ENCODE data around the gene NTN4.
"Not testable (repeated sequence)": the region's sequence is repeated elsewhere in the genome, so short reads cannot be mapped to it uniquely, and the experiment has no call there.

Gene NTN4

DNA sequence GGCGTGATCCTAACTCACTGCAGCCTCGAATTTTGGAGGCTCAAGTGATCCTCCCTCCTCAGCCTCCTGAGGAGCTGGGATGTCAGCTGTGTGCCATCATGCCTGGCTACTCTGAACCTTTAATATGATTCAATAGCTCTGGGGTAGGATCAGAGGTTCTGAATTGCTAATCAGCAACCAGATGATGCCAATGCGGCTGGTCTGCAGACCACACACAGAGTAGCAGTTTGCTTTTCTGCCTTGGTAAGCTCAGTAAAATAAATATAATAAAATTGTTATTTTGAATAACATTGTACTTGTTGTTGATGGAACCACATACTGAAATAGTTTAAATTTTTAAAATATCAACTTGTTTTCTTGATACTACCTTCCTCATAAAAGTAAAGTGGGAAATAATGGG lies 86.6 kb downstream of the NTN4 start:
- no peak for DNase-seq

DNA sequence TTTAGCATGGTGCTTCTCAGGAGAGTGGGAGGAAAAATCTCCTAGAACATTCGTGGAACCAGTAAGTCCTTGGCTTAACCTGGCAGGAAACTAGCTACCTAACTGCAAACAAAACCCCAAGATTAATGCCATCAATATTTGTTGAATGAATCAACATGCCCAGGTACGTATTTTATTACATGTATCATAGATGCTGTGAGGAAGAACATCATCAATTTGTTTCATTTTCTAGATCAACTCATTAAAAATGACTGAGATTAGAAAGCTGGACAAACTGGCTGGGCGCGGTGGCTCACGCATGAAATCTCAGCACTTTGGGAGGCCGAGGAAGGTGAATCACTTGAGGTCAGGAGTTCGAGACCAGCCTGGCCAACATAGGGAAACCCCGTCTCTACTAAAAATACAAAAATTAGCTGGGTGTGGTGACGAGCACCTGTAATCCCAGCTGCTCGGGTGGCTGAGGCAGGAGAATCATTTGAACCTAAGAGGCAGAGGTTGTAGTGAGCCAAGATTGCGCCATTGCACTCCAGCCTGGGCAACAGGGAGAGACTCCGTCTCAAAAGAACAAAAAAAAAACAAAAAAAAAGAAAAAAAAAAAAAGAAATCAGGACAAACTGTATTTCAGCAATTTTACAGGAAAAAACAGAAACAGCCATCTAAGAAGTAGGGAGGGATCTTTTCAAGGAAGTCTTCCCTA lies 88.7 kb downstream of the NTN4 start:
- DNase-seq: no peak

- DNase-seq: no peak
Observed at GRCh38 chr12:95701275-95701674, 89.3 kb downstream of the NTN4 start.

DNA sequence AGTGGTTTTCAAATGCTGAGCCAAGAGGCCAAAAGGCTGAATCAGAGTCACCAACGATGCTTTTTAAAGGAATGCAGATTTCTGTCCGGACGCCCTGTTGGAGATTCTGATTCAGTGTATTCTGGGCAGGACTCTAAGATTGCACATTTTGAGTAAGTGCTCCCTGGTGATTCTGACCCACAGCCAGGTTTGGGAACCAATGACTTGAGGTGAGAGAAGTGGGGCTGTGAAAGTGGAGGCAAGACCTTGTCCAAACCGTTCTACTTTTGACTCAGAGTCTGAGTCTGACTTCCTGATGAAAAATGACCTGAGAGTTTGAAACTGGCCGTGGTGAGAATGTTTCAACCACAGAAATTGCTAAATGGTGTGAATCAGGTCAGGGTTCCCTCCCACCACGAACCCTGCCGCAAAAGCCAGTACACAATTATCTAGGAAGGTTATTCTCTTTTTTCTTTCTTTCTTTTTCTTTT lies 90.2 kb downstream of the NTN4 start:
- DNase-seq: no peak

- no peak for DNase-seq
Observed at GRCh38 chr12:95699579-95699978, 91.0 kb downstream of the NTN4 start.

- DNase-seq: no peak
Observed at GRCh38 chr12:95694136-95694535, 96.4 kb downstream of the NTN4 start.

DNA sequence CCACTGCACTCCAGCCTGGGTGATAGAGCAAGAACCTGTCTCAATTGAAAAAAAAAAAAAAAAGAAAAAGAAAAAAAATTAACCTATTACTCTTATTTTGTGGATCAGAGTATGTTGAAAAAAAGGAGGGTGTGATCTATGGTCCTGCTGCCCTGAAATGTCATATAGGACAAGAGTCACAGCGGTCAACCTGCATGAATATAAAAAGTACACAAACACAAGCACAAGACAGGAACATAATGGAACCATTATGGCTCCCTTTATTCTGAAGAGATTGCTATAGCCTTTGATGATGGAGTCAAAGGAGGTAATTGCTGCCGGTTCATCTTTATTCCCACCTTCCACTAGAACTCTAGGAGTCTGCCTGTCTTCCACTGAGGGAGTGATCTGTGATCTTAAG lies 96.9 kb downstream of the NTN4 start:
- no peak for DNase-seq

- no peak for DNase-seq
Observed at GRCh38 chr12:95690861-95691635, 99.5 kb downstream of the NTN4 start.

DNA sequence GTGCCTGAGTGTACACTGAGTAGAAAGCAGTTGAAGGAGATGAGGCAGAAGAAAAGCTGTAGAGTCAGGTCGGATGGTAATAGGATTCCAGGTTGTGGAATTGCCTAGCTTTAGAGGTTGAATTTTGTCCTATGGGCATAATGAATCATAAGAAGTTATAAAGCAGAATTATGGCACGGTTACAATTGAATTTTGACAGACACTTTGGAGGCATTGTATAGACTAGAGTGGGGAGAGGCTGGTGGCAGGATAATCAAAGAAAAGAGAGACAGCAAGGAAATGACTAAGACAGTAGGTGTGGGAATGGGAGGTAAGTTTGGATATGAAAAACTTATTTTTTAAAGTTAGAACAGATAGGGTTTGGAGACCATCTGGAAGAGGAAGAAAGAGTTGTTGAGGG lies 102.6 kb downstream of the NTN4 start:
- no peak for DNase-seq

- no peak for DNase-seq
Observed at GRCh38 chr12:95683418-95683817, 107.1 kb downstream of the NTN4 start.

DNA sequence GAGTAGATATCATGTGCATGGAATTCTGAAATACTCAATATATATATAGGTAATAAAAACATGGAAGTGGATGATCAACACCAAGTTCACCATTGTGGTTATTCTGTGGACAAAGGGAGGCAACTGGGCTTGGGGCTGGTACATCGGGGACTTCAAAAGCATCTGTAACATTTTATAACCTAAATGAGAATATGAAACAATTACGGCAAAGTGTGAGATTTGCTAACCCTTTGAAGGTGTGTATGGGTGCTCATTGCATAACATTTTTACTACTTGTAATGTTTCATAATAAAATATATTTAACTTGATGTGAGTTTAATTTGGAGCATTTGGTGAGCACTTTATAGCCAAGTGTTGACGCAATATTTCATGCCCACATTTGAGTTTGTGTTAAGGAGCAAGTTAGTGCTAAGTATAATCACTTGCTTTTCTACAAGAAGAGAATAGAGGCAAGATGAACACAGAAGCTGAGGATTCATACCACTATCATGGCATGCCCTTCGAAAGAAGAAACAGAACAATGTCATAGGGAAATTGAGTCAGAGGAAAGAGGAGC lies 109.3 kb downstream of the NTN4 start:
- no peak for DNase-seq

DNA sequence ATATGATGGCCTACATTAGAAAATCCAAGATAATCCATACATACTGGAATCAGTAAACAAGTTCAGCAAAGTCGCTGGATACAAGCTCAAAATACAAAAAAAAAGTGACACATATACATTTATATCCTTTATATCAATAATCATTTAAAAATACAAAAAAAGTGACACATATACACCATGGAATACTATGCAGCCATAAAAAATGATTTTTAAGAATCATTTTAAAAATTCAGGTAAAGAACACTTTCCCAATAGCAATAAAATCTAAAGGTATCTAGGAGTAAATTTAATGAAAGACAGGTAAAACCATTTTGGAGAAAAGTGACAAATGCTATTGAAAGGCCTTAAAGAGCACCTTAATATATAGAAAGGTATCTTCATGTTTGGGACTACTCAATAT lies 111.9 kb downstream of the NTN4 start:
- DNase-seq: no peak

- not testable (repeated sequence) for DNase-seq
Observed at GRCh38 chr12:95677782-95678181, 112.8 kb downstream of the NTN4 start.

DNA sequence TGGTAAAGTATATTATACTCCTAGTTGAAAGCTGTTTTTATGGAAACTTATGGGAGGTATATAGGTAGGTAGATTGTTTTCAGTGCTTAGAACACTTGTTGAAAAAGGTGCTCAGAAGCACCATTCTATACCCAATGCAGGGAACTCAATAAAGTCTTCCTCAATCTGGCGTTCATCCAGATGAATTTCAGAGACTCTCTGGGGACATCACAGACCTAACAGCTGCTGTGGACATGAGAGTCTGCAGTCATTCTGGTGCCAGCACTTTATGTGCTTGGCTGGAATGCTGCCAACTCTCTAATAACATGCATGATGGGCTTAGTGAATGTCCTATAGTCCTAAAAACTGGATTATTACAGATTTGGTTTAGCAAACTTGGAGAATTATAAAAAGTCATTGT lies 115.9 kb downstream of the NTN4 start:
- DNase-seq: no peak

- no peak for DNase-seq
Observed at GRCh38 chr12:95674163-95674562, 116.4 kb downstream of the NTN4 start.

GRCh38 chr12:95673576-95673975 lies 117.0 kb downstream of the NTN4 start:
- DNase-seq: no peak

DNA sequence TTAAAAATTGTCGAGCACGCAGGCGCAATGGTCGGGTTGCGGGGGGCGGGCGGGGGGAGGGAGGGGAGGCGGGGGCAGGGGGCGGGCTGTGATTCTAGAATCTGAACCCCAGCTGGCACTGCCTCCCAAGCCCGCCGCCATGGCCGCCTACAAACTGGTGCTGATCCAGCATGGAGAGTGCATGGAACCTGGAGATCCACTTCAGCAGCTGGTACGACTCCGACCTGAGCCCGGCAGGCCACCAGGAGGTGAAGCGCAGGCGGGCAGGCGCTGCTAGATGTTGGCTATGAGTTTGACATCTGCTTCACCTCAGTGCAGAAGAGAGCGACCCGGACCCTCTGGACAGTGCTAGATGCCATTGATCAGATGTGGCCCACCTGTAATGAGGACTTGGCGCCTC lies 118.4 kb downstream of the NTN4 start:
- no peak for DNase-seq

DNA sequence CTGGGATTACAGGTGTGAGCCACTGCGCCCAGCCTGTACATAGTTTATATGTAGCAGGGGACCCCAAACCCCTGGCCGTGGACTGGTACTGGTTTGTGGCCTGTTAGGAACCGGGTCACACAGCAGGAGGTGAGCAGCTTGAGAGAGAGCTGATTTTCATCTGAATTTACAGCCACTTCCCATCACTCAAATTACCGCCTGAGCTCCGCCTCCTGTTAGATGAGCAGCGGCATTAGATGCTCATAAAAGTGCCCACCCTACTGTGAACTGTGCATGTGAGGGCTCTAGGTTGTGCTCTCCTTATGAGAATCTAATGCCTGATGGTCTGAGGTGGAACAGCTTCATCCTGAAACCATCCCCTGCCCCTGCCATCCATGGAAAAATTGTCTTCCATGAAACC lies 119.3 kb downstream of the NTN4 start:
- no peak for DNase-seq

DNA sequence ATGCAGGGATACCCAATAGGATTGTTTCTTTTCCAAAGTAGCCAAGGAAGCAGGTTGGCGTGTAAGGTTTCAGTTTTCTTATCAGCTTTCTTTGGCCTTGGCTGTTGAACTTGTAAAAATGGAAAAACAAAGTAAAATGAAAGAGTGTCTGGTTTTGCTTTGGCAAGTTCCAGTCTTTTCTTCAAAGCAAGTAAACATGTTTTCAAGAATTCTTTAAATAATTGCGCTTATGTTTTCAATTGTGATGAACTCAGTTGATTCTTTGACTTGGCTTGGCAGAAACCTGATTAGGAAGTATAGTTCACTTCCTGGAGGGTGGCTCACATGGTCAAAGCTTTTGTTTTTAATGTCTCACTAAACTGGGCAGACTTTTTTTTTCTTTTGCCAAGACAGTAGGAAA lies 127.0 kb downstream of the NTN4 start:
- DNase-seq: no peak

- DNase-seq: no peak
Observed at GRCh38 chr12:95661360-95661759, 129.2 kb downstream of the NTN4 start.

DNA sequence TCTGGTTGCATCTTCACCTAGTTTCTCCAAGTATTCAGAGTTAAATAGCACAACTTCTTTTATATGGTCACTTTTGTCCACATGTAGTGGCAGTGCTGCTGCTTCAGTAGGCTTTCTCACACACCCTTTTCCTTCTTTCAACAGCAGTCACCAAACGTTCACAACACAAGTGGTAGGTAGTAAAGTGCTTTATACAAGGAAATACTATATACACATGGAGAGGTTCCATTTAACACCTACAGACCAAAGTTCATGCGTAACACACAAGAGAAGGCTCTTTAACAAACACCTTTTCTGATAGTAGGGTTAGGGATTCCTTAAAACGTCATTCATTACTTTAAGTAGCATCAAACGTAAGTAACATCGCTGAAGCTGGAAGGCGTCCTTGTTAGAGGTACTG lies 132.2 kb downstream of the NTN4 start:
- DNase-seq: no peak

GRCh38 chr12:95654665-95655064 lies 135.9 kb downstream of the NTN4 start:
- not testable (repeated sequence) for DNase-seq

DNA sequence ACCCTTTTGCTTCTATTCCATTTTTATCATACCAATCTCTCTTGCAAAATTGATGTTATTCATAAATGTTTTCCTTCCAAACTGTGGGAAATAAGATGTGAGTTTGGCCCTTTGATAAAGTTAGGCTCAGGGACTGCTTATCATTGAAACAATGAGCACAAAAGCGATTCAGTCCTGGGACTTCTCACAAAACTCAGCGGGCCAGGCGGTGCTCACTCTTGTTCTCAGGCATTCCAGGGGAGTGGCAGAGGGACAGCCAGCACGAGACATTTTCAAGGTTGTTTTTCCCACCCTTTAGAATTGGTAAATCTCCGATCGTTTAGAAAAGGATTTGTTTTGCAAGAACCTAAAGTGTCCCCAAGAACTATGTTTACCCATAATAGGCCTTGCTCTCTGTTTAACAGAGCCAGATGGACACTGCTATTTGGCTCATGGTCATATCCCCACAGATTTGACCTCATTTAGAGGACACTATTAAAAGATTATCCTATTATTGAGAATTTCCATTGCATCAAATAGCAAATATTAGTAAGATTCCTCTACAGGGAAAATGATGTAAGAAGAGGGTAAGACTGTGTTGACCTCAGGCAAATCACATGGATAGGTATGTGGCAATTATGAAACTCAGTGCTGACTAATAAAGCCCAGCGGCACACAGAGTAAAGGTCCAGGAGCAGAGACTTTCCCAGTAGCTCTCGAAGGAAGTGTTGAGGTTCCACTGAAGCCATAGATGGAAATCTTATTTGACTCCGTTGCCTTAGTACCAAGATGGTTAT lies 136.6 kb downstream of the NTN4 start:
- no peak for DNase-seq

Data from GF-D8 (cell line).